Measurements from ENCODE around the gene PCP2. TPM values are rescaled to one million over a fixed set of nuclear protein-coding genes. Genes with fewer than 3 reads are reported as not detected.

The PCP2 gene
- total and polyA plus RNA-seq, 2 of the 8 experiments (the other 6 are each of a cell fraction or from before 2014, with no cell fraction given), result not detected

- TF ChIP-seq CHD7 (IDR thresholded peaks at IDR 0.05; ENCODE audit: insufficient replicate concordance, low read length), result no peak
- no peak for TF ChIP-seq SRF (IDR thresholded peaks at IDR 0.05; ENCODE audit: low read depth, low read length)
Observed at GRCh38 chr19:7648265-7649014, 14.9 kb upstream of the PCP2 start (continued).
